NCI-H1694 treated with DMSO at 0.1 percent for 48 hours (cell line): Measurements from ENCODE around the gene PIEZO1.

Experiments used
- DNase-seq: peaks from one replicate; lab custom pipeline; 2025; lab: John Stamatoyannopoulos, UW

The PIEZO1 gene

GRCh38 chr16:88733630-88734360, 51.2 kb downstream of the PIEZO1 start:
- DNase-seq = no peak

- no peak for DNase-seq
These were observed 52.1 kb downstream of the PIEZO1 start for GRCh38 chr16:88732961-88733294.

GRCh38 chr16:88732172-88732960, 52.7 kb downstream of the PIEZO1 start:
- DNase-seq = peak; percentile 17

- DNase-seq = no peak
These were observed 53.3 kb downstream of the PIEZO1 start for GRCh38 chr16:88731699-88732098.

GRCh38 chr16:88730632-88731607, 54.1 kb downstream of the PIEZO1 start:
- DNase-seq = no peak

- peak; percentile 77 for DNase-seq
These were observed 57.1 kb downstream of the PIEZO1 start for GRCh38 chr16:88727871-88728270.

GRCh38 chr16:88726981-88727380, 58.0 kb downstream of the PIEZO1 start:
- no peak for DNase-seq

GRCh38 chr16:88726408-88726749, 58.6 kb downstream of the PIEZO1 start:
- no peak for DNase-seq

GRCh38 chr16:88725609-88726407, 59.2 kb downstream of the PIEZO1 start:
- DNase-seq = no peak

- no peak for DNase-seq
These were observed 60.0 kb downstream of the PIEZO1 start for GRCh38 chr16:88724855-88725555.

- no peak for DNase-seq
These were observed 61.1 kb downstream of the PIEZO1 start for GRCh38 chr16:88723911-88724310.

- no peak for DNase-seq
These were observed 61.5 kb downstream of the PIEZO1 start for GRCh38 chr16:88723507-88723887.

GRCh38 chr16:88722784-88723506, 62.1 kb downstream of the PIEZO1 start:
- DNase-seq = no peak

GRCh38 chr16:88721815-88722755, 62.9 kb downstream of the PIEZO1 start:
- DNase-seq = no peak

GRCh38 chr16:88721236-88721635, 63.8 kb downstream of the PIEZO1 start:
- DNase-seq = no peak

- no peak for DNase-seq
These were observed 64.5 kb downstream of the PIEZO1 start for GRCh38 chr16:88720396-88720970.

GRCh38 chr16:88719933-88720296, 65.1 kb downstream of the PIEZO1 start:
- DNase-seq = no peak

GRCh38 chr16:88719267-88719932, 65.6 kb downstream of the PIEZO1 start:
- DNase-seq = no peak
